HG03095 (cell line): ENCODE measurements around the gene PCGF3.

Source experiments
- ATAC-seq: cut with Tn5 transposase; IDR thresholded peaks from one replicate; pipeline ENCODE4 v1.9.1; 2021; ENCODE audit warnings: moderate library complexity; ENCODE audit not compliant: unreplicated experiment

The PCGF3 gene, protein sequence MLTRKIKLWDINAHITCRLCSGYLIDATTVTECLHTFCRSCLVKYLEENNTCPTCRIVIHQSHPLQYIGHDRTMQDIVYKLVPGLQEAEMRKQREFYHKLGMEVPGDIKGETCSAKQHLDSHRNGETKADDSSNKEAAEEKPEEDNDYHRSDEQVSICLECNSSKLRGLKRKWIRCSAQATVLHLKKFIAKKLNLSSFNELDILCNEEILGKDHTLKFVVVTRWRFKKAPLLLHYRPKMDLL

DNA sequence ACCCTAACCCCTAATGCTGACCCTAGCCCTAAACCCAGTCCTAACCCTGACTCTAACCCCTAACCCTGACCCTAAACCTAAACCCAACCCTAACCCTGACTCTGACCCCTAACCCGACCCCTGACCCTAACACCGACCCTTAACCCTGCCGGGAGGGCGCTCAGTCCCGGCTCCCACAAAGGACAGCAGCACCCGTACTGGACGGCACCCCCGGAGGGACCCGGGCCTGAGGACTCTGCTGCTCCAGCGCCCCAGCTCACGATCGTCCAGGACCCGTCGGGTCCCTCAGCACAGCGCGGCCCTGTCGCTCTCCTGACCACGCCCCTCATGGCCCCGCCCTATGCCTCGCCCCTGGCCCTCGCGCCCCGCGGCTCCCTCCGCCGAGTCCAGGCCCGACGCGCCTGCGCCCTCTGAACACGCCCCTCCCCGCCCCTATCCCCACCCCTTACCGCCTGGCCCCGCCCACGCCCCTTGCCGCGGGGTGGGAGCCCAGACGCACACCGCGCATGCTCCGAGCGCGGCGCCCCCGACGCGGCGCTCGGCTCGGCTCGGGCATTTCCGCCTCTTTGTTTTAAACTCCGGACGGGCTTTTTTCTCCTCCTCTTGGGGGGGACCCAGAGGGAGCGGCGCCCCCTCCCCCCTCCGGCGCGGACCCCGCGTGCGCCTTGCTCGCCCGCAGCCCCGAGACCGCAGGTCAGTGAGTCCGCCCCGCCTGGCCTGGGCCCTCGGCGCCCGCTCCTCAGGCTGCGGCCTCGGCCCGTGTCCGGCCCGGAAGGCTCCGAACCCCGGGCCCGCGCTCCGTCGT is at the start of gene PCGF3:
PCGF3 (plus strand) TSS at position 555 of the 805 bp plus-strand sequence. CDS start 27,849 bp downstream, outside the sequence.
- peak; percentile 85 for ATAC-seq

DNA sequence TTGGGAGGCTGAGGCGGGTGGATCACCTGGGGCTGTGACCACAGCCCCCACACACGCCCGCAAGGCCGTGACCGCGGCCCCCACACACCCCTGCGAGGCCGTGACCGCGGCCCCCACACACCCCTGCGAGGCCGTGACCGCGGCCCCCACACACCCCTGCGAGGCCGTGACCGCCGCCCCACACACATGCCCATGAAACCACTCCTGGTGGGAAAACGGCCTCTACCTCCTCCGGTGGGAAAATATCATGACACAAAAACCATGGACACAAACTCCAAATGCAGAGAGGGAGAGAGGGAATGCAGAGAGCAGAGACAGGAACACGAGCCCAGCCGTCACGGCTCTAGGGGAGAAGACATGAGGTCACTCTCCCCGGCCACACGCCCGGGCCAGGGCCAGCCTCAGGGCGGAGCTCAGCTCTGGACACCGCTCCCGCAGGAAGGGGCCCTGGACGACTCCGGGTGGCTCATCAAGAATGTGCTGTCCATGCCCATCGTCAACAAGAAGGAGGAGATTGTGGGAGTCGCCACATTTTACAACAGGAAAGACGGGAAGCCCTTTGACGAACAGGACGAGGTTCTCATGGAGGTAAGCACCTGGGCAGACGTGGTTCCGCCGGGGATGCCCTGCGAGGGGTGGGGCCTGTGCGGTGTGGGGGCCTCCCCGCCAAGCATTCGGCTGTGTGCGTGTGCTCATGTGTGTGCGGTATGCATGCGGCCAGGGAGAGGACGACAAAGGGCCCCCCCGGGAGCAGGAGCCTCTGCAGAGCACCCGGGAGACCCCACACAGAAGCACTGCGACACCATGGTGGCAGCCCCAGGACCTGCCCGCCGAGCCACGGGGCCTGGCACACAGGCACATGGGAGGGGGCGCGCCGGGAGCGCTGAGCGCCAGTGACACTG is 48.9 kb upstream of the PCGF3 start:
- ATAC-seq = no peak

DNA sequence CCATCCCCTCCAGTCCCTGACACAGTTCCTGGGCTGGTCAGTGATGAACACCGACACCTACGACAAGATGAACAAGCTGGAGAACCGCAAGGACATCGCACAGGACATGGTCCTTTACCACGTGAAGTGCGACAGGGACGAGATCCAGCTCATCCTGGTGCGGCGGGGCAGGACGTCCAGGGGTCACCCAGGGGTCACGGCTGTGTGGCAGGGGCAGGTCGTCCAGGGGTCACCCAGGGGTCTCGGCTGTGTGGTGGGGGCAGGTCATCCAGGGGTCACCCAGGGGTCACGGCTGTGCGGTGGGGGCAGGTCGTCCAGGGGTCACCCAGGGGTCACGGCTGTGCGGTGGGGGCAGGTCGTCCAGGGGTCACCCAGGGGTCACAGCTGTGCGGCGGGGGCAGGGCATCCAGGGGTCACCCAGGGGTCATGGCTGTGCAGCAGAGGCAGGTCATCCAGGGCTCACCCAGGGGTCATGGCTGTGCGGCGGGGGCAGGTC is 48.2 kb upstream of the PCGF3 start:
- no peak for ATAC-seq

DNA sequence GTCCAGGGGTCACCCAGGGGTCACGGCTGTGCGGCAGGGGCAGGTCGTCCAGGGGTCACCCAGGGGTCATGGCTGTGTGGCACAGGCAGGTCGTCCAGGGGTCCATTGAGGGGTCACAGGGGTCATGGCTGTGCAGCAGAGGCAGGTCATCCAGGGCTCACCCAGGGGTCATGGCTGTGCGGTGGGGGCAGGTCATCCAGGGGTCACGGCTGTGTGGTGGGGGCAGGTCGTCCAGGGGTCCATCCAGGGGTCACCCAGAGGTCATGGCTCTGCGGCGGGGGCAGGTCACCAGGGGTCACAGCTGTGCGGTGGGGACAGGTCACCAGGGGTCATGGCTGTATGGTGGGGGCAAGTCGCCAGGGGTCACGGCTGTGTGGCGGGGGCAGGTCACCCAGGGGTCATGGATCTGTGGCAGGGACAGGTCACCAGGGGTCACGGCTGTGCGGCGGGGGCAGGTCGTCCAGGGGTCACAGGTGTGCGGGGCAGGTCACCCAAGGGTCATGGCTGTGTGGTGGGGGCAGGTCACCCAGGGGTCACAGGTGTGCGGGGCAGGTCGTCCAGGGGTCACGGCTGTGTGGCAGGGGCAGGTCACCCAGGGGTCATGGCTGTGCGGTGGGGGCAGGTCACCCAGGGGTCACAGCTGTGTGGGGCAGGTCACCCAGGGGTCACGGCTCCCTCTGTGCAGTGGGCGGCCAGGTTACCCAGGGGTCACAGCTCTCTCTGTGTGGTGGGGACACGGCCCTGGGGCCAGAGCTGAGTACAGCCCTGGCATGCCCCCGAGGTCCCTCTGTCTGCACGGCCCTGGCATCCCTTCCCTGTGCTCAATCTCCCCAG is 47.6 kb upstream of the PCGF3 start:
- ATAC-seq = no peak

DNA sequence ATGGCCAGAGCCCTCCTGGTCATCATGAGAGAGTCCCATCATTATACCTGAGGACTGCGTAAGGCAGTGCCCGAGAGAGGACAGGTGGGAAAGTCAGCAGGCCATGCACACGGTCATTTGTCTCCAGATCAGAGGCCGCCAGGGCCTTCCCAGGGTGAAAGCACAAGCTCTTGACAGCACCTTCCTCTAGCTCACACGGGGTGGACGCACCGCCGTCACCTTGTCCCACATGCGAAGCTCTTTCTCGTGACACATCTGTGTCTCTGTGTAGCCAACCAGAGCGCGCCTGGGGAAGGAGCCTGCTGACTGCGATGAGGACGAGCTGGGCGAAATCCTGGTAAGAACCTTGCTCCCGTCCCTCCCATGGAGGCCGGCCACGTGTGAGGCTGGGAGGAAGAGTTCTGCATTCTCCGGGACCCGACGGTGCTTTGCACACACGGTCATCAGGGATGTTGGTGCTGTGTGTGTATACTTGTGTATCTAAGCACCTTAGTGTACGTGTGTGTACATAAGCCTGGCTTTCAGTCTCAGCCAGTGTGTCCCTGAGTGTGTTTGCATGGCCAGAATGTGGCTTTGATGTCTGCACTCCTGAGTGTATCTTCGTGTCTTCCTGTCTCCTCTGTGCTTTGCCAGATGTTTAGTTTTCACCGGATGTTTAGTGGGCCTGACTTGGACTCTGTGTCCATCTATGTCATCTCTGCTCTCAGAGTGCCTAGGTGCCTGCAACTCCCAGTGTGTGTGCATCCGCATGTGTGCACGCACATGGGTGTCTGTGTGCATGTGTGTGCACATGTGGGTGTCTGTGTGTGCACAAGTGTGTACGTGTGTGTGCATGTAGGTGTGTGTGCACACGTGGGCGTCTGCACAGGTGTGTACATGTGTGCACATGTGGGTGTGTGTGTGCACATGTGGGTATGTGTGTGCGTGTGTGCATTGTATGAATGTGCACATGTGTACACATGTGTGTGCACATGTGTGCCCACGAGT is 46.7 kb upstream of the PCGF3 start:
- ATAC-seq = no peak

DNA sequence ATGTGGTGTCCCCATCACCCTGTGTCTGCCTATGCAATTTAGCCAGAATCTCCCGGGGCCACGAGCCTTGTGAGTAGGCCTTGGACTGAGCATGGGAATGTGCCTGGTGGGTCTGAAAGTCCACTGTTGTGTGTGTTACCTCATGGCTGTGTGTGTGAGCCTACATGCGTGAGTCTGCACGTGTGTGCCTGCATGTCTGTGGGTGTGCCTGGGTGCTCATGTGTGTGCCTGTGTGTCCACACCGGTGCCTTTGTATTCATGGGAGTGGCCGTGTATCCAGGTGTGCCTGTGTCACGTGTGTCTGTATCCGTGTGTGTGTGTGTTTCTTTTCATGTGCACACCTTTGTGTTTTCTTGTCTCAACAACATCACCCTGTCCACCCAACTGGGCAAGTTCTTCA is 45.8 kb upstream of the PCGF3 start:
- no peak for ATAC-seq

DNA sequence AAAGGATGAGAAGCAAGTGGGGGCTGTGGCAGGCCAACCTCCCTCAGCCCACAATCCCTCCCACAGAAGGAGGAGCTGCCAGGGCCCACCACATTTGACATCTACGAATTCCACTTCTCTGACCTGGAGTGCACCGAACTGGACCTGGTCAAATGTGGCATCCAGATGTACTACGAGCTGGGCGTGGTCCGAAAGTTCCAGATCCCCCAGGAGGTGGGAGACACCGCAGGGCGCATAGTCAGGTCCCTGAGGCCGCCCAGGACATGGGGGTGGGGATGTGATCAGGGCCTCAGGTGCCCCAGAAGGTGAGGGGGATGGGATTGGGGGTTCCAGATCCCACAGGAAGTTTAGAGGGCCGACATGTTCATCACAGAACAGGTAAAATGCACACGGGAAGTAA is 45.2 kb upstream of the PCGF3 start:
- ATAC-seq = no peak

DNA sequence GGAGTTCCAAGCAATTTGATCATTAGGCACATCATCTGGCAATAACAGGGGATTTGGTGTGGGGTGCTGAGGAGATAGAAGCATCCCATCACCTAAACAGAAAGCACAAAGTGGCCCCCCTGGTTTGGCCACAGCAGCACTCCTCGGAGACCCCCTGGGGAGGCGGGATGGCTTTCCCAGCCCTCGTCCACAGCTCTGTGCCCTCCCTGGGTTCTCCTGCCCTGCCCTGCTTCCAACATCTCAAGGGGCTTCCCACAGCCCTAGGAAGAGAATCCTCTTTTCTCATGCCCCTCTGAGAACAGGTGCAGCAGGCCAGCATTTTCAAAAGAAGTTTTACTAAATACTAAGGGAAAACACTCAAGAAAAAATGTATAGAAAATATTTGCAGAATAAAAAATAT is 44.4 kb upstream of the PCGF3 start:
- ATAC-seq = no peak

DNA sequence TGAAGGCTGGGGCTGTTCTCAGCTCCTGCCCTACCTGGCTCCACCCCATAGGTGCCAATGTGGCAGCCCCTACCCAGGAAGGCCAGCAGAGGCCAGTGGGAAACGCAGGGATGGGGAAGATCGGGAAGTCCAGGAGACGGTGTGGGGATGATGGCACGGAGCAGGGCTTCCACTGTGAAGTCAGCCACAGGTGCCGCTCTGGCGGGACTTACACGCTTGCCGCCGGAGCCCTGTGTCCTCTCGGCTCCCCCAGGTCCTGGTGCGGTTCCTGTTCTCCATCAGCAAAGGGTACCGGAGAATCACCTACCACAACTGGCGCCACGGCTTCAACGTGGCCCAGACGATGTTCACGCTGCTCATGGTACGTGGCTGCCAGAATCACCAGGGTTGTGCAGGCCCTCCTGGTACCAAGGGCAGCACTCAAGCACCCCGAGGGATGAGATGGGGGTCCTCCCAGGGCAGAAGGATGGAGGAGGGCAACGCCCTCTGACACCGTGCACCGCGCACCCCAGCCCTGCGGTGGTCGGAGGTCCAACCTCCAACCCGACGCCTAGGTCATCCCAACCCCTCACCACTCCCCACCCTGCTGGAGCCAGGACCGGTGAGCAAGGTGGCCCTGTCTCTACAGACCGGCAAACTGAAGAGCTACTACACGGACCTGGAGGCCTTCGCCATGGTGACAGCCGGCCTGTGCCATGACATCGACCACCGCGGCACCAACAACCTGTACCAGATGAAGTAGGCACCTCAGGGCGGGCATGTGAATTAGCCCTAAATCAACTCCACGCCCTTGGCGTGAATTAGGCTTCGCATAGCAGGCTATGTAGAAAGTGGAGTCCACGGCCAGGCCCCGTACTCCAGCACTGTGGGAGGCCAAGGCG is 43.5 kb upstream of the PCGF3 start:
- no peak for ATAC-seq

DNA sequence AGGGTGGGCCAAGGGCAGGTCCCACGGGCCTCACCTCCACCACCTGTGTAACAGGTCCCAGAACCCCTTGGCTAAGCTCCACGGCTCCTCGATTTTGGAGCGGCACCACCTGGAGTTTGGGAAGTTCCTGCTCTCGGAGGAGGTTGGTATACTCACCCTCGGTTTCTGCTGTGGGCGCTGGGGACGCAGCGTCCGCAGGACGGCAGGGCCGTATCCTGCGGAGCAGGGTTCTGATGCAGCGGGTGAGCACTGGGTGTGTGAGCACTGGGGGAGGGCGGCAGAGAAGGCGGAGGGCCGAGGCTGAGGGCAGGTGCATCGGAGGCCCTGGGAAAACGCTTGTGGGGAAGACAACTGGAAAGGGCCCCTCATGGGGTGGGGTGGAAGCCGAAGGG is 42.6 kb upstream of the PCGF3 start:
- no peak for ATAC-seq

DNA sequence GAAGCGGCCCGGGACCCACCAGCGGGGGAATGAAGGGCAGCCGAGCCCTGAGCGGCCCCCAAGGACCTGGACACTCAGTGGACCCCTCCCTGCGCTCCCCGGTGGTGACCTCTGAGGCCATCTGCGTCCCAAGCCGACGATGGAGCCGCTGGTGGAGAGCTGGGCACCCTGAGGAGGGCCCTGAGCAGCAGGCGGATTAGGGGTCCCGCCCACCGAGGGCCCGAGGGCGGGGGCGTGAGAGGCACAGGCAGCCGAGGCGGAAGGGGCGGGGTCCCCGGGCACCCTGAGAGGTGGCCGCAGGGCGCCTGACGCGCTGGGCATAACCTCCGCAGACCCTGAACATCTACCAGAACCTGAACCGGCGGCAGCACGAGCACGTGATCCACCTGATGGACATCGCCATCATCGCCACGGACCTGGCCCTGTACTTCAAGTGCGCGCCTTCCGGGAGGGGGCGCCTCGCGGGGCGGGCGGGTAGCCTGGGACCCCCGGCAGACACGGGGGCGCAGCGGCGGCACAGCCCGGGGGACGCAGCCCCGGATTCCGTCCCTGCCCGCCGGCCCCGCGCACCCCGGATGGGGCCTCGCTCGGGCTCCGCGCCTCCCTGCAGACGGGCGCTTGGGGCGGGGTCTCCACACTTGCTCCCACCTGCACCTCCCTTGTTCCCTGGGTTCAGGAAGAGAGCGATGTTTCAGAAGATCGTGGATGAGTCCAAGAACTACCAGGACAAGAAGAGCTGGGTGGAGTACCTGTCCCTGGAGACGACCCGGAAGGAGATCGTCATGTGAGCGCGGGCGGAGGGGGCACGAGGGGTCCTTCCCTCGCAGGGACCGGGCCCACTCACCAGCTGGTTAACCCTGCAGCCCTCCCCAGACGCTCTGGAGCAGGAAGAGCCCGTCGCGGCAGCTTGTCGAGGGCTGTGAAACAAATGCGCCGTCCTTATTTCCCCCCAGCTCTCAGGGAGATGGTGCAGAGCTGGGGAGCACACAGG is 41.9 kb upstream of the PCGF3 start:
- ATAC-seq = peak; percentile 56

DNA sequence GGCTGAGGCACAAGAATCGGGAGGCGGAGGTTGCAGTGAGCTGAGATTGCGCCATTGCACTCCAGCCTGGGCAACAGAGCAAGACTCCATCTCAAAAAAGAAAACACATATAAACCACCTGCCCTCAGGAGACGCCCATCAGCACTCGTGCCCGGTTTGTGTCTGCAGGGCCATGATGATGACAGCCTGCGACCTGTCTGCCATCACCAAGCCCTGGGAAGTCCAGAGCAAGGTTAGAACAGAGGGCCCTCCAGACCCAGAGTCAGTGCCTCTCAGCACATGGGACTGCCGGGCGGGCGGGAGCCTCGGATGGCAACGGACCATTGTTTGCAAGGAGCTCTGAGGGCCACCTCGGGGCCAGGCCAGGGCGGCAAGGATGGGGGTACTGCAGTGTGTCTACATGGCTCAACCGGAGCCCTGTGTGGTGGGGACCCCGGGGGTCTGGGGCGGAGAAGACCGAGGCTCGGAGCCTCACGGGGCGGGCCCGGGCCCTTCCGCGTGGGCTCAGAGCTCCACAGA is 40.9 kb upstream of the PCGF3 start:
- no peak for ATAC-seq

DNA sequence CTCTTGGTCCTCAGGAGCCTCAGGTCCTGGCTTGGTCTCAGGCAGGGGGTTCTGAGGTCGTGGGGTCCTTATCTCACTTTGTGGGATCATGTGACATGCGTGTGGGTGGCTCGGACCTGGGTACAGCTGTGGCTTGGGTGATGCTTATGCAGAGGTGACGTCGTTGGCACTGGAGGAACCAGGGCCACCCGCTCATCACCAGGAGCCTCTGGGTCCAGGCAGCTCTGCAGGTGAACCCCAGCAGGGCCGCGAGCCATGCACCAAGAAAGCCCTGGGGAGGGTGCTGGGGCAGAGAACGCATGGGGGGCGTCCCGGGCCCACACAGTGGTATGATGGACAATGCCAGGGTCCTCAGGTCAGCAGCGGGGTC is 40.3 kb upstream of the PCGF3 start:
- ATAC-seq = no peak

DNA sequence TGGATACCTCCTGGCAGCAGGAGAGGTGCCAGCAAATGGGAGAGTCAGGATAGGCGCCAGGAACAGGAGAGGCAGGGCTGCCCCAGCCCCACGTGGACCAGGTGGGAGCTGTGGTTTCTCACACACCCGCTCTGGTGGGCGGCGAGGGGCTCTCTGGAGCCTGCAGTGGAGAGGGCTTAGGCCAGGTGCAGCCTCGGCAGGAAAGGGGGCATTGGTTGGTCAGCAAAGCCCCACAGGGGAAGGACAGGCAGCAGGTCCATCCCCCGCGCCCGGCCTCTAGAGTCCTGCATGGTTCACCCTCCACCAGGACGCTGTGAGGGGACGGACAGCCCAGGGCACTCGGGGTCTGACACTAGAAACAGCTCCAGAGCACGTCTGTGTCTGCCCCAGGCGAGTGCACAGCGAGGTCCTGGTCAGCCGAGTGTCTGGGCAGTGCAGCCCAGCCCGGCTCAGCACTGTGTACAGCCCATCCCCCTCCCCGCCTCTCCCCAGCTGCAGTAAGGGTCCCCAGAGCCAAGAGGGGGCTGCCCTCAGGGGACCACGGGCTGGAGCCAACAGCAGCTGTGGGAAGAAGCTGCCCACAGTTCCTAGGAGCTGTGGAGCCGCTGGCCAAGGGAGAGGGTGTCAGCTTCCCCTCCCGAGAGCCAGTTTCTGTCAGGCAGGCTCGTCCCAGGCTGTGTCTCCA is 39.7 kb upstream of the PCGF3 start:
- ATAC-seq = no peak

DNA sequence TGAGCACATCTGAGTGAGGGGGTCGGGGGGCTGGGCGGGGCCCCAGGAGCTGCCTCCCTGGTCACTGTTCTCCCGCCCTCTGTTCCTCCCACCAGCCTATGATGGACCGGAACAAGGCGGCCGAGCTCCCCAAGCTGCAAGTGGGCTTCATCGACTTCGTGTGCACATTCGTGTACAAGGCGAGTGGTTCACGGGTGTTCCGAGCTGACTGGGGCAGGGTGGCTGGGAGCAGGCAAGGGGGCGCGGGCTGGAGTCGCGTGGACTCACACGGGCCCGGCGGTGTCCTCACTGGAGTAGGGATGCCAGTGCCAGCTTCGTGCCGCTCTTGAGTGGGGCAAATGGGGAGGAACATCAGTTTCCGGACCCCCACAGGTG is 39.2 kb upstream of the PCGF3 start:
- no peak for ATAC-seq

DNA sequence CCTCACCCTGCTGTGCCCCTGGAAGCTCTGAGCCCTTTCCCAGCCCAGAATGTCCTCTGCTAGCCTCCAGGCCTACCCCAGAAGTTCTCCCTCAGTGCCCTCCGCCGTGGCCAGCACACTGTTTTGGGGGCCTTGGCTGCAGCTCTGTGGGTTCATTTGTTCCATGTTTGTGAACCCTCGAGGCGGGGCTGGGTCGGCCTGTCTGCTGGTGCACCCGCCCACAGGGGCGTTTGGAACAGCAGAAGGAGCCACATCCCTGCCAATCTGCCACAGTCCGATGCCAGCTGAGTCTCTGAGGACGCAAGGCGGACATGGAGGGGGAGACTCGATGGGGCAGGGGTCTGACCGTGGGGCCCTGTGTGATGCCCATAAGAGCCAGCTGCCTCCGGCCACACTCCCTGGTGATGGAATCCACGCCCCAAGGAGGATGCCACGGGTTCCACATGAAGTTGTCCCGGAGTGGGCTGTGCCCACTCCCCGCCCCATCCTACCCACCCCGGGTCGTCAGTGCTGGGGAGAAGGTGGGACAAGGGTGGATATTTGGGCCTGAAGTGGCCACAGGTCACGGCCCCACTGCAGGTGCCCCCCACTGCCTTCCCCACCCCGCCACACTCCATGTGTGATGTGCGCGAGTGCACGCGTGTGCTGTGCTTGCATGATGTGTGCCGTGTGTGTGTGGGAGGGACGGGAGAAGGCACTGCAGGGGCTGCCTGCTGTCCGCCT is 38.6 kb upstream of the PCGF3 start:
- ATAC-seq = no peak
